ENCODE measurements around the gene DYNC1LI1.

GRCh38 chr3:32553973-32554372 lies 16.7 kb downstream of the DYNC1LI1 start:
- TF ChIP-seq CTCF (conservative IDR thresholded peaks at IDR 0.05) (no peak), EZH2 (IDR thresholded peaks at IDR 0.05; ENCODE audit: low read depth) (no peak)
